Tongue (tissue), 3 donors: ENCODE results near the gene TMX1. TPM values are rescaled to one million over a fixed set of nuclear protein-coding genes. Genes with fewer than 3 reads are reported as not detected.

ENCODE experiments used
- DNase-seq: peaks from one replicate; pipeline ENCODE4 v3.0.0-alpha.2; 2015
- small RNA-seq: library from RNA; depleted of rRNA; stranded (forward); fragments of <200 nt; gene quantifications from one replicate; pipeline ENCODE3, GENCODE V24; 2014; ENCODE audit warnings: low replicate concordance
- total RNA-seq: library from RNA; depleted of rRNA; stranded (reverse); fragments of >200 nt; gene quantifications from one replicate; pipeline ENCODE4 v1.2.3, GENCODE V29; 2014

TMX1 gene
- total RNA-seq, 1 donor from 2014 or later = 38.2 TPM

DNA sequence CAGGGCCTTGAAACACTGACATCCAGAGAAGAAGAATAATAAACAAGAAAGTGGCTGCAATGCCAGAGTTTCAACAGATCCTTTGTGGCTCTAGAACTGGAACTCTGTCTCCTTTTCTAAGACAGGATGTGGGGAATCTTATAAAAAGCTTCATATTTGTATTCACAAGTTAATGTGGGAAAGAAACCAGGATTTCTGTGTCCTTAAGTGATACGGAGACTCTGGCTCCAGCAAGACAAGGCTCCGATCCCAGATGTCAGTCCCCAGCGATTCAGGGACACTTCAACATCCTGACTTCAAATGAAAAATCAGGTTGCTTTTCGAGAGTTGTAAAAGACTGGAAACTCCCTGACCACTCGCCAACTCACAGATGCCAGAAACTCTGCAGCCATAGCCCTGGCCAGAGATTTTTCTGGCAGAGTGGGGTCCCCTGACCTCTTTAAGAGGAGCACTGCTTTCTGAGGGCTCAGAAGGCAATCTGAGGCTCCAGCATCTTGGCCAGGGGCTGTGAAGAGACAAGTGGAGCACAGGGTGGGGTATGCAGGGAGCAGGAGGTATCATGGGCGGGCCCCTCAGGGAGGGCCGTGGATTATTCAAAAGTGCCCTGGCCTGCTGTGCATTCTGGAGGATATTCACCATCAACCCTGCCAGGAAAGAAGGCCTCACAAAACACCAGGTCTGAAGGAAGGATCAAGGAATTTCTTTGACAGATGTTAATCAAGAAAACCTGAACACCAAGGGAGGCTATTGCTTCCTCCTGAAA, 53.3 kb downstream of the TMX1 start:
- DNase-seq = peak; percentile 40

DNA sequence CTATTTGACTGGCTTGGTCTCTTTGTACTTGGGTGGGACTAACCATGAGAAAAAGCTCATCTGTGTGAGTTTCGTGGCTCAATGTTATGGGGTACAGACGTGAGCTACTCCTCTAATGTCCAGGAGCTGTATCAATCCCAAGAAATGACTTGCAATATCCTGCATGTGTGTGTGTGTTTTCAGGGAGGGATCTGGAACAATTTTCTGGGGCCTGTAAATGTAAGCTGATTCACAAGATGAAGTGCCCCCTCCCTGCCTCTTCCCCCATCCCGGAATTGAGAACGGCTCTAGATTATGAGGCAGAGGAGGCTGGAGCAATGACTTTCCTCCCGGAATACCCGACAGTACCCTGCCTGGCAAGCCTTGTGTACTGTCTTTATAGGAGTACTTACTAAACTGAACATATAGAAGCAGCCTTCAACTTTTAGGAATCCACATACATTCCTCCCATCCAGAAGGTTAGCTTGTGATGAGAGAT, 53.9 kb downstream of the TMX1 start:
- no peak for DNase-seq

DNA sequence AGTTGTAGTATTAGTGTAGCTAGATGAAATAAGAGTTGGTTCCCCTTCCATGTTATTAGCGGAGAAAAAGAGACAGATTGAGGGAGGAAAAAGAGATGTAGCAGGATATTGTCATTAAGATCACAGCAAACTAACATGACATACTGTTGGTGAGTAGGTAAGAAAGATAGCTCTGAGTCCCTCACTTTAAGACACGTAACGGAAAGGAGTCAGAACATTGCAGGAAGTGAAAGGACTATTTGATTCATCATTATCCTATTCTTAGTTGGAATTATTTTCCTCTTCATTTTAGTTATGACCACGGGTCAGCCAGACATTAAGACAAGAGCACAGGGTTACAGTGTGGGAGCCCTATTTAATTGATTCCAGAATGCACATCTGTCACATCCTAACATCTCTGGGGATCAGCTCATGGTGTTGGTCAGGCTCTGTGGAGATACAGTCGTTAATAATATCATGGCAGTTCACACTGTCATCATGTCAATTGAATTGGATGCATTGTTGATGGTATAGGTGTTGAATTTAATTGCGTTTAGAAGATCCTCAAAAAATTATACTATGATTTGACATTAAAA, 55.0 kb downstream of the TMX1 start:
- DNase-seq = no peak

- no peak for DNase-seq
Measured at GRCh38 chr14:51295646-51296263, 55.7 kb downstream of the TMX1 start.

GRCh38 chr14:51297066-51297465, 57.0 kb downstream of the TMX1 start:
- DNase-seq = no peak

DNA sequence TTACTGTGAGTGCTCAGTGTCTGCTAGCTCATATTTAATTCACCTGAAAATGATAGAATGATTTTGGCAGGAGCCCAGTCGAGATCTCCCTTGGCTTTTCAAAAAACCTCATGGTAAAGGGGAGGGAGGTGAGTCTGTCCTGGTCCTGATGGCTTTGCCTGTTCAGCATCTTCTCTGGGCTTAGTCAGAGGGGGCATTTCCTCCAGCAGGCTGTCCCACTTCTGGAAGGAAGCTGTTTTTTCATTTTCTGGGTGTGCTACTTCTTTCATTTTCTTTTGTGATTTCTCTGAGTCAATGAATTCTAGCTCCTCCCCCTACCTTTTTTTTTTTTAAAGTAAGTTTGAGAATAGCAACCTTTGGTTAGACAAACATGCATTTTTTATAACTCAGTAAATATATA, 58.8 kb downstream of the TMX1 start:
- no peak for DNase-seq

- peak; percentile 52 for DNase-seq
Measured at GRCh38 chr14:51302295-51303030, 62.4 kb downstream of the TMX1 start.

DNA sequence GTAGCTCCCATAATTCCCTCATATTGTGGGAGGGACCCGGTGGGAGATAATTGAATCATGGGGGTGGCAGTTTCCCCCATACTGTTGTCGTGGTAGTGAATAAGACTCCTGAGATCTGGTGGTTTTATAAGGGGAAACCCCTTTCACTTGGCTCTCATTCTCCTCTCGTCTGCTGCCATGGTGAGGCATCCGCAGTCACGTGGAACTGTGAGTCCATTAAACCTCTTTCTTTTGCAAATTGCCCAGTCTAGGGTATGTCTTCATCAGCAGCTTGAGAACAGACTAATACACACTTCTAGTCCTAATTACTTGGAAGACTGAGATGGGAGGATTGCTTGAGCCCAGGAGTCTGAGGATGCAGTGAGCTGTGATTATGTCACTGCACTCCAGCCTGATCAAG, 64.4 kb downstream of the TMX1 start:
- no peak for DNase-seq

DNA sequence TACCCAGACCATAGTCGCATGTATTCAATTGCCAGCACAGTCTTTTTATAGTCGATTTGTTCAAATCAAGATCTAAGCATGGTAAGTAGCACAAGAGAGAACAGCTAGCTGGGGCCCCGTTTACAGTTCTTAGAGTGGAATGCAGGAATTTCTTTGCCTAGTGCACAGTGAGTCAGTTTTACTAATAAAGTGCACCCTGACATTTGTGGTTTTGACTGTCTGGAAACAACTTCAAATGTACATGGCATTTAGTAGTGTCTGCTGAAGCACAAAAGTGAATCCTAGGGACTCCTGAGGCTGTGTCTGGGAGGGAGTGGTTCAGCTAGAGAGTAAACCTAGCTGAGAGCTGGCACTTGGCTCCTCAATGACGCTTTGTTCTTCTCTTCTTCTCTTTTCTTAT, 64.9 kb downstream of the TMX1 start:
- DNase-seq = no peak

DNA sequence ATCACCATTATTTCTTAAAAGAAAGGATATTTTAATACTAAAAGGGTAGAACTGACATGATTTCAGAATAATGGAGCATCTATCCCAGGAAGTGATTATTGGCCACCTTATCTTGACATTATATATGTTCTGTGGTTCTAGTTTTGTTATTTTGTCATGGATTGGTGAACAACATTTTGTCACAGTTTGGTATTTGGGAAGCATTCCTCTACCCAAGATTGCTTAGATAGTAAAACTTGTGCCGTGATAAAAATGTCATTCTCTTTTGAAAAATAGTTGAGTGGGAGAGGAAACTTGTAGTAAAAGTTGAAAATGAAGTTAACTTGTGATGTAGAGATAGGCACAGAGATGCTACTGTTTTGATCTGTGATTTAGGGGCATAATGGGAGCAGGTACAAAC, 65.7 kb downstream of the TMX1 start:
- no peak for DNase-seq

Small RNA genes lying within 50 kb of the gene (small RNA-seq; reads per million reads assigned to genes)
- not detected for gene RF00019
- not detected for gene RF00156

Other genes with a start within 250 kb of the TMX1 start
- gene TRIM9, start 145.1 kb upstream of the TMX1 start, total RNA-seq = 1.1 TPM